ENCODE results near the gene A4GALT.
A peak's percentile ranks its signal among the peaks of the same experiment; 100 is the strongest.

Gene A4GALT

GRCh38 chr22:42648368-42649245 is 72.1 kb downstream of the A4GALT start:
- peak; percentile 68 for DNase-seq (ENCODE audit: low spot score)

GRCh38 chr22:42648017-42648367 is 72.7 kb downstream of the A4GALT start:
- DNase-seq (ENCODE audit: low spot score): no peak

GRCh38 chr22:42646569-42647525 is 73.8 kb downstream of the A4GALT start:
- DNase-seq (ENCODE audit: low spot score): peak; percentile 43

- DNase-seq (ENCODE audit: low spot score): no peak
Observed at GRCh38 chr22:42645938-42646568, 74.6 kb downstream of the A4GALT start.

GRCh38 chr22:42645341-42645937 is 75.2 kb downstream of the A4GALT start:
- DNase-seq (ENCODE audit: low spot score): no peak

- DNase-seq (ENCODE audit: low spot score): peak; percentile 66
Observed at GRCh38 chr22:42644422-42645340, 76.0 kb downstream of the A4GALT start.

- DNase-seq (ENCODE audit: low spot score): no peak
Observed at GRCh38 chr22:42643634-42644421, 76.8 kb downstream of the A4GALT start.

- no peak for DNase-seq (ENCODE audit: low spot score)
Observed at GRCh38 chr22:42642806-42643633, 77.7 kb downstream of the A4GALT start.

Data from hepatic stellate cell (primary cell).